ENCODE results near the gene SCN4B.

- TF ChIP-seq CTCF (IDR thresholded peaks at IDR 0.05) = no peak
- no peak for TF ChIP-seq POLR2A (IDR thresholded peaks at IDR 0.05)
Observed at GRCh38 chr11:118128310-118128709, 24.3 kb downstream of the SCN4B start.

Measured in Peyer's patch (tissue), 4 donors.